IMR-90 (cell line): ENCODE measurements around the gene ZNF17. TPM values are rescaled to one million over a fixed set of nuclear protein-coding genes. Genes with fewer than 3 reads are reported as not detected.

ENCODE experiments used
- ATAC-seq: fragments of 200-7000 bp; cut with Tn5 transposase; 2 replicates; pipeline ENCODE4 v1.9.1; 2020; ENCODE audit warnings: low read depth, mild to moderate bottlenecking, moderate library complexity
- BruUV-seq: library from RNA; stranded (reverse); fragments of 400-500 nt; replicated peaks from 2 replicates; lab custom pipeline; 2021; lab: Mats Ljungman, UMichigan
- CTCF ChIA-PET: fragments of 300-600 bp; formaldehyde crosslinking; extraction: SDS; loops from one replicate; lab custom pipeline; 2021; ENCODE audit warnings: antibody characterized with exemption; lab: Yijun Ruan, JAX
- POLR2A ChIA-PET: fragments of 300-600 bp; sonication (Branson Sonifier 250); formaldehyde crosslinking; loops from one replicate; lab custom pipeline; 2022; ENCODE audit warnings: antibody characterized with exemption; ENCODE audit not compliant: unreplicated experiment; lab: Charles Lee
- DNase-seq: peaks from one replicate; pipeline ENCODE4 v3.0.0; 2013
- H2AFZ ChIP-seq: replicated peaks from 2 replicates; pipeline ENCODE3; 2013; ENCODE audit warnings: low read length, mild to moderate bottlenecking; ENCODE audit not compliant: poor library complexity
- H2AK5ac ChIP-seq: 2 replicates; pipeline ENCODE4 v1.6.1; 2013; ENCODE audit warnings: low read depth, low read length, inconsistent platforms
- H2AK9ac ChIP-seq: replicated peaks from 2 replicates; pipeline ENCODE3; 2013; ENCODE audit warnings: mild to moderate bottlenecking, low read depth, low read length, moderate library complexity; ENCODE audit not compliant: poor library complexity
- H2BK120ac ChIP-seq: 2 replicates; pipeline ENCODE4 v1.6.1; 2013; ENCODE audit warnings: low read depth, low read length, inconsistent platforms
- H2BK15ac ChIP-seq: 3 replicates; pipeline ENCODE4 v1.6.1; 2013; ENCODE audit warnings: low read depth, low read length, inconsistent platforms
- H2BK20ac ChIP-seq: 2 replicates; pipeline ENCODE4 v1.6.1; 2013; ENCODE audit warnings: low read depth, mild to moderate bottlenecking, inconsistent platforms, low read length, moderate library complexity
- H2BK5ac ChIP-seq: 2 replicates; pipeline ENCODE4 v1.6.1; 2013; ENCODE audit warnings: mild to moderate bottlenecking, low read depth, low read length, inconsistent platforms; ENCODE audit not compliant: poor library complexity, severe bottlenecking
- H3K14ac ChIP-seq: replicated peaks from 2 replicates; pipeline ENCODE4 v1.6.1; 2013; ENCODE audit warnings: low read depth, low read length, inconsistent platforms
- H3K18ac ChIP-seq: 2 replicates; pipeline ENCODE4 v1.6.1; 2013; ENCODE audit warnings: low read depth, low read length, control low read depth
- H3K23ac ChIP-seq: 2 replicates; pipeline ENCODE4 v1.6.1; 2013; ENCODE audit warnings: low read depth, low read length, inconsistent platforms
- H3K27ac ChIP-seq: 2 replicates; pipeline ENCODE4 v1.5.1; 2013; ENCODE audit warnings: mild to moderate bottlenecking, control low read depth, low read length; ENCODE audit not compliant: insufficient read depth
- H3K27me3 ChIP-seq: 2 replicates; pipeline ENCODE4 v1.6.1; 2013; ENCODE audit warnings: low read length; ENCODE audit not compliant: control insufficient read depth, insufficient read depth
- H3K36me3 ChIP-seq: 2 replicates; pipeline ENCODE4 v1.6.1; 2013; ENCODE audit warnings: low read length, mixed read lengths; ENCODE audit not compliant: control insufficient read depth, insufficient read depth
- H3K4ac ChIP-seq: 2 replicates; pipeline ENCODE4 v1.6.1; 2013; ENCODE audit warnings: low read depth, low read length, inconsistent platforms
- H3K4me1 ChIP-seq: 2 replicates; pipeline ENCODE4 v1.6.1; 2013; ENCODE audit warnings: low read length, mixed read lengths; ENCODE audit not compliant: control insufficient read depth, insufficient read depth
- H3K4me2 ChIP-seq: 2 replicates; pipeline ENCODE4 v1.6.1; 2013; ENCODE audit warnings: low read depth, mild to moderate bottlenecking, control low read depth, low read length, moderate library complexity
- H3K4me3 ChIP-seq: 2 replicates; pipeline ENCODE4 v1.5.1; 2013; ENCODE audit warnings: low read depth, mild to moderate bottlenecking, control low read depth, low read length, moderate library complexity; ENCODE audit not compliant: insufficient read depth
- H3K56ac ChIP-seq: 2 replicates; pipeline ENCODE4 v1.6.1; 2013; ENCODE audit warnings: low read length, inconsistent platforms; ENCODE audit not compliant: insufficient read depth; ENCODE audit errors: extremely low read depth
- H3K79me1 ChIP-seq, 2 experiments: 2 replicates each; pipeline ENCODE4 v1.6.1; 2013; ENCODE audit warnings: low read length in 2 of 2, inconsistent platforms in 1 of 2, low read depth in 1 of 2
- H3K9ac ChIP-seq: 2 replicates; pipeline ENCODE4 v1.6.1; 2013; ENCODE audit warnings: low read depth, low read length, control low read depth
- H3K9me1 ChIP-seq: 2 replicates; pipeline ENCODE4 v1.6.1; 2013; ENCODE audit warnings: low read length, inconsistent platforms; ENCODE audit not compliant: insufficient read depth
- H3K9me3 ChIP-seq: 2 replicates; pipeline ENCODE4 v1.6.1; 2013; ENCODE audit warnings: low read length; ENCODE audit not compliant: control insufficient read depth, insufficient read depth
- H4K20me1 ChIP-seq: 2 replicates; pipeline ENCODE4 v1.6.1; 2013; ENCODE audit warnings: low read length, inconsistent platforms; ENCODE audit not compliant: insufficient read depth
- H4K5ac ChIP-seq: 2 replicates; pipeline ENCODE4 v1.6.1; 2013; ENCODE audit warnings: mild to moderate bottlenecking, low read depth, low read length, control low read depth
- H4K8ac ChIP-seq, 2 experiments: 2 replicates each; pipeline ENCODE4 v1.6.1; 2013; ENCODE audit warnings: low read depth in 2 of 2, low read length in 2 of 2, control low read depth in 1 of 2, inconsistent platforms in 1 of 2
- H4K91ac ChIP-seq: 2 replicates; pipeline ENCODE4 v1.6.1; 2013; ENCODE audit warnings: low read depth, low read length, inconsistent platforms; ENCODE audit not compliant: insufficient read depth
- CEBPB ChIP-seq: IDR thresholded peaks from 2 replicates; pipeline ENCODE4 v1.6.1; 2012; ENCODE audit warnings: low read depth, low read length, improper control_type of control experiment
- MAZ ChIP-seq: IDR thresholded peaks from 2 replicates; pipeline ENCODE4 v1.6.1; 2012; ENCODE audit warnings: low read depth, mild to moderate bottlenecking, low read length, improper control_type of control experiment, moderate library complexity, borderline replicate concordance
- RAD21 ChIP-seq: IDR thresholded peaks from 2 replicates; pipeline ENCODE4 v1.6.1; 2012; ENCODE audit warnings: low read length, improper control_type of control experiment
- WGBS, 2 experiments: methylation state at CpG; one replicate each; pipeline versions ENCODE4 v1.1.5 to v1.1.7; 2013; ENCODE audit warnings: missing lambda C conversion rate in 2 of 2; ENCODE audit not compliant: insufficient read length in 1 of 2; ENCODE audit errors: extremely low coverage in 2 of 2; 5-methylcytosine and 5-hydroxymethylcytosine counted together
- dilution Hi-C: fragments of 300-500 bp; cut with HindIII; formaldehyde crosslinking; loops from one replicate; pipeline ENCODE4 v1.14.3; 2018; ENCODE audit warnings: low sequenced_read_pairs; ENCODE audit not compliant: unreplicated experiment
- in situ Hi-C: fragments of 300-500 bp; cut with MboI; formaldehyde crosslinking; loops from 3 replicates; pipeline ENCODE4 v1.14.3; 2019; ENCODE audit warnings: low sequenced_read_pairs, inconsistent platforms, mixed read lengths
- intact Hi-C: fragments of 100-400 bp; cut with micrococcal nuclease; formaldehyde crosslinking; loops from 2 replicates; pipeline ENCODE4 v1.10.0; 2022
- polyA plus RNA-seq, 3 experiments: library from polyadenylated mRNA; depleted of rRNA; stranded (reverse); fragments of >200 nt; gene quantifications; 2 replicates each; pipeline ENCODE4 v1.2.3, GENCODE V29; 2012; ENCODE audit warnings: low replicate concordance in 1 of 3
- total RNA-seq: library from RNA; depleted of rRNA; stranded (reverse); fragments of >200 nt; gene quantifications from 2 replicates; pipeline ENCODE4 v1.2.3, GENCODE V29; 2012
- TF ChIP-seq, protein P1 (sequence below): fragments of 150-350 bp; IDR thresholded peaks from 2 replicates; pipeline ENCODE4 v1.6.1; 2016; ENCODE audit warnings: low read depth, mild to moderate bottlenecking, low read length, moderate library complexity, borderline replicate concordance
- TF ChIP-seq, protein P2 (sequence below): fragments of 150-350 bp; IDR thresholded peaks from 2 replicates; pipeline ENCODE4 v1.6.1; 2017; ENCODE audit warnings: mild to moderate bottlenecking, antibody characterized with exemption, low read length, low read depth

ZNF17 gene
- total and polyA plus RNA-seq, 2 of the 4 experiments (the other 2 are of a cell fraction), result 4.3 to 17.4 TPM

DNA sequence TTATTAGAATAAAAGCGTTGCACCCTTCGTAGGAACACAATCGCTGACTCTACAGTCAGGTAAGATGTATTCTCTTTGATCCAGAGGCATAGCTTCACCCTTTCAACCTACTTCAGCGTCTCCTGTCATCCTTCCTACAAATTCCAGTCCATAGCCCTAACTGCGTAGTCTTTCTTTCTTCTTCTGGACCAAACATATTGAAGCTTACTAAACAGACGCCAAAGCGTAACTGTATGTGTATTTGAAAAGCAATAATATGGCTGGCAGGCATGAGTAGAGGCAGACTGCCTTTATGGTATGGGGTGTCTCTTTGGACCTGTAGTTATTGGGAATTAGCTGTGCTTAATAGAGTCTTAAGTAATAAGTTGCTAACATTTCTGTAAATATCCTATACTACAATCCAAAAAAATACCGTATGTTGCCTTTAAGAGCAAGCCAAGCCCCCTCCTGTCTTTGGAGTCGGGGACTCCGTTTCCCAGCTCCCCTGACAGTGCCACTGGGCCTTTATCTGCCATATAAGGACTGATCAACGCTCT lies 21.7 kb upstream of the ZNF17 start:
- Histone ChIP-seq H4K8ac (peak overlapping the region; percentile 98), H2BK5ac (peak overlapping the region; percentile 67), H3K79me1 (peaks cover 4 to 26% of the 10 kb centered on the region in 2 experiments; a peak in 3 of 4 replicates), H4K20me1 (peaks cover 4% of the 10 kb centered on the region; the same call in 1 of the 2 replicates), H2BK20ac (peak overlapping the region; percentile 16; the same call in 1 of the 2 replicates), H3K23ac (peak overlapping the region; percentile 7; the same call in 1 of the 2 replicates), H2AK5ac (peak overlapping the region; percentile 47; the same call in 1 of the 2 replicates), H3K27me3 (no peaks in the 10 kb centered on the region), H3K27ac (peak overlapping the region; percentile 17), H3K4ac (peak overlapping the region; percentile 43), H3K9me1 (no peaks in the 10 kb centered on the region), H2AFZ (peak overlapping the region; percentile 95), H3K9me3 (no peaks in the 10 kb centered on the region), H2BK15ac (peak overlapping the region; percentile 96), H3K9ac (peak overlapping the region; percentile 18; the same call in 1 of the 2 replicates), H4K5ac (peak overlapping the region; percentile 93), H3K4me1 (peaks cover 2% of the 10 kb centered on the region; the same call in 1 of the 2 replicates), H4K91ac (peak overlapping the region; percentile 72), H3K4me3 (peak overlapping the region; percentile 16; the same call in 1 of the 2 replicates), H2BK120ac (peak overlapping the region; percentile 27), H3K56ac (peak overlapping the region; percentile 65; the same call in 1 of the 2 replicates), H3K4me2 (peak overlapping the region; percentile 34), H2AK9ac (no peak overlapping the region), H3K18ac (peak overlapping the region; percentile 11; the same call in 1 of the 2 replicates), H3K36me3 (peaks cover 7% of the 10 kb centered on the region), H3K14ac (peak overlapping the region; percentile 65)
- WGBS, 2 experiments, result 0% methylated on average over 3 of the region's 11 CpGs; no CpG with 5 or more reads in 1 of the 2 experiments
- POLR2A ChIA-PET, result interaction anchor here (0.5 to 1.0 kb wide), 2 partner anchors 26 to 285 kb away, joined by 3 read pairs; no protein-coding TSS in a partner anchor
- no peak for DNase-seq
- no peak for ATAC-seq
- BruUV-seq, result no TSS peak
- TF ChIP-seq, protein P1, sequence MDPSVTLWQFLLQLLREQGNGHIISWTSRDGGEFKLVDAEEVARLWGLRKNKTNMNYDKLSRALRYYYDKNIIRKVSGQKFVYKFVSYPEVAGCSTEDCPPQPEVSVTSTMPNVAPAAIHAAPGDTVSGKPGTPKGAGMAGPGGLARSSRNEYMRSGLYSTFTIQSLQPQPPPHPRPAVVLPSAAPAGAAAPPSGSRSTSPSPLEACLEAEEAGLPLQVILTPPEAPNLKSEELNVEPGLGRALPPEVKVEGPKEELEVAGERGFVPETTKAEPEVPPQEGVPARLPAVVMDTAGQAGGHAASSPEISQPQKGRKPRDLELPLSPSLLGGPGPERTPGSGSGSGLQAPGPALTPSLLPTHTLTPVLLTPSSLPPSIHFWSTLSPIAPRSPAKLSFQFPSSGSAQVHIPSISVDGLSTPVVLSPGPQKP, result peak; percentile 94; the same call in 1 of the 2 replicates
- TF ChIP-seq, protein P2, sequence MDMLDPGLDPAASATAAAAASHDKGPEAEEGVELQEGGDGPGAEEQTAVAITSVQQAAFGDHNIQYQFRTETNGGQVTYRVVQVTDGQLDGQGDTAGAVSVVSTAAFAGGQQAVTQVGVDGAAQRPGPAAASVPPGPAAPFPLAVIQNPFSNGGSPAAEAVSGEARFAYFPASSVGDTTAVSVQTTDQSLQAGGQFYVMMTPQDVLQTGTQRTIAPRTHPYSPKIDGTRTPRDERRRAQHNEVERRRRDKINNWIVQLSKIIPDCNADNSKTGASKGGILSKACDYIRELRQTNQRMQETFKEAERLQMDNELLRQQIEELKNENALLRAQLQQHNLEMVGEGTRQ, result no peak
- TF ChIP-seq CEBPB, result no peak
- peak; percentile 92 for TF ChIP-seq MAZ
- no peak for TF ChIP-seq RAD21
- in situ Hi-C loops (loop anchor here (25.0 kb wide), 1 partner anchor 977 kb away; the partner anchor contains the start of gene ZNF583), dilution Hi-C loops (no loop called here), intact Hi-C loops (no loop called here)
- CTCF ChIA-PET, result interaction anchor here (0.7 to 1.0 kb wide), 2 partner anchors 16 to 22 kb away, joined by 3 to 4 read pairs; no protein-coding TSS in a partner anchor
